HCT116 (cell line): ENCODE data around the gene KIAA1671. TPM values are rescaled to one million over a fixed set of nuclear protein-coding genes. Genes with fewer than 3 reads are reported as not detected.

Experiments
- ATAC-seq: fragments of 200-7000 bp; cut with Tn5 transposase; 2 replicates; pipeline ENCODE4 v1.9.1; 2020; ENCODE audit warnings: mild to moderate bottlenecking, moderate library complexity
- BruUV-seq: library from RNA; stranded (reverse); fragments of 400-500 nt; replicated peaks from 2 replicates; lab custom pipeline; 2021; lab: Mats Ljungman, UMichigan
- CTCF ChIA-PET: fragments of 300-600 bp; sonication (Branson Sonifier 250); formaldehyde crosslinking; loops from one replicate; lab custom pipeline; 2021; ENCODE audit warnings: antibody characterized with exemption; lab: Charles Lee
- POLR2A ChIA-PET: fragments of 300-600, 350-600 bp; sonication (Branson Sonifier 250); formaldehyde crosslinking; loops from one replicate; lab custom pipeline; 2021; ENCODE audit warnings: antibody characterized with exemption; lab: Charles Lee
- RAD21 ChIA-PET, 2 experiments: fragments of 300-600 bp; sonication (Branson Sonifier 250); formaldehyde crosslinking; loops; one replicate each; lab custom pipeline; 2023; ENCODE audit warnings: low total read pairs in 2 of 2; ENCODE audit not compliant: uncharacterized antibody in 2 of 2, unreplicated experiment in 2 of 2, low non-redundant PET in 1 of 2; lab: Charles Lee
- DNase-seq: peaks from one replicate; pipeline ENCODE4 v3.0.0-alpha.2; 2010; ENCODE audit warnings: low read depth, low spot score
- H2AFZ ChIP-seq: fragments of 200-600 bp; shearing (Covaris generic), sonication (generic); 2 replicates; pipeline ENCODE4 v1.6.1; 2017; ENCODE audit warnings: low read depth, mixed run types, mixed read lengths, antibody characterized with exemption, low read length; ENCODE audit not compliant: poor library complexity, severe bottlenecking
- H3K27ac ChIP-seq: 2 replicates; pipeline ENCODE4 v1.5.1; 2012; ENCODE audit warnings: low read depth, low read length
- H3K27me3 ChIP-seq: fragments of 200-600 bp; sonication (generic); 2 replicates; pipeline ENCODE4 v1.6.1; 2016; ENCODE audit warnings: mixed run types, low read length, mixed read lengths; ENCODE audit not compliant: insufficient read depth
- H3K36me3 ChIP-seq, 2 experiments: fragments of 200-500 bp in 1 of 2; fragments of 200-600 bp in 1 of 2; sonication (Bioruptor generic) in 1 of 2; sonication (generic) in 1 of 2; 2 replicates each; pipeline versions ENCODE4 v1.5.1 to v1.6.1; 2014 to 2016; ENCODE audit warnings: low read length in 2 of 2, inconsistent platforms in 1 of 2, mixed read lengths in 1 of 2, mixed run types in 1 of 2; ENCODE audit not compliant: insufficient read depth in 2 of 2, control insufficient read depth in 1 of 2
- H3K4me1 ChIP-seq, 2 experiments: fragments of 200-600 bp in 1 of 2; sonication (generic) in 1 of 2; 2 replicates each; pipeline versions ENCODE4 v1.5.1 to v1.6.1; 2012 to 2017; ENCODE audit warnings: low read length in 2 of 2, inconsistent platforms in 1 of 2, mild to moderate bottlenecking in 1 of 2, mixed read lengths in 1 of 2, mixed run types in 1 of 2, moderate library complexity in 1 of 2; ENCODE audit not compliant: insufficient read depth in 2 of 2, control insufficient read depth in 1 of 2
- H3K4me2 ChIP-seq: fragments of 200-600 bp; sonication (generic); 2 replicates; pipeline ENCODE4 v1.6.1; 2017; ENCODE audit warnings: mixed run types, low read length, mixed read lengths
- H3K4me3 ChIP-seq, 2 experiments: fragments of 200-600 bp in 1 of 2; sonication (generic) in 1 of 2; replicated peaks in 1 of 2; 2 replicates each; pipeline ENCODE4 v1.5.1; 2011 to 2016; ENCODE audit warnings: low read length in 2 of 2, control low read depth in 1 of 2, low read depth in 1 of 2, mild to moderate bottlenecking in 1 of 2, mixed read lengths in 1 of 2, mixed run types in 1 of 2
- H3K79me2 ChIP-seq: fragments of 200-600 bp; sonication (generic); 2 replicates; pipeline ENCODE4 v1.6.1; 2017; ENCODE audit warnings: mild to moderate bottlenecking, mixed run types, low read length, moderate library complexity, mixed read lengths; ENCODE audit not compliant: insufficient read depth
- H3K9ac ChIP-seq: fragments of 200-600 bp; sonication (generic); 2 replicates; pipeline ENCODE4 v1.6.1; 2016; ENCODE audit warnings: low read length, mixed read lengths
- H3K9me2 ChIP-seq: fragments of 200-600 bp; sonication (generic), shearing (Covaris generic); 2 replicates; pipeline ENCODE4 v1.6.1; 2017; ENCODE audit warnings: mixed run types, mild to moderate bottlenecking, moderate library complexity; ENCODE audit not compliant: insufficient read depth
- H3K9me3 ChIP-seq, 2 experiments: fragments of 200-500 bp in 1 of 2; fragments of 200-600 bp in 1 of 2; sonication (Bioruptor generic) in 1 of 2; sonication (generic) in 1 of 2; 2 replicates each; pipeline ENCODE4 v1.6.1; 2014 to 2017; ENCODE audit warnings: low read length in 2 of 2, mixed read lengths in 2 of 2, inconsistent platforms in 1 of 2, low read depth in 1 of 2, mild to moderate bottlenecking in 1 of 2, mixed run types in 1 of 2, moderate library complexity in 1 of 2; ENCODE audit not compliant: control insufficient read depth in 1 of 2, insufficient read depth in 1 of 2
- H4K20me1 ChIP-seq: fragments of 200-600 bp; sonication (generic), shearing (Covaris generic); 2 replicates; pipeline ENCODE4 v1.6.1; 2017; ENCODE audit warnings: mixed run types, mild to moderate bottlenecking, moderate library complexity; ENCODE audit not compliant: insufficient read depth
- ATF3 ChIP-seq: IDR thresholded peaks from 2 replicates; pipeline ENCODE4 v1.6.1; 2012
- CBX3 ChIP-seq: IDR thresholded peaks from 2 replicates; pipeline ENCODE4 v1.6.1; 2012; ENCODE audit warnings: low read depth
- CEBPB ChIP-seq: IDR thresholded peaks from 2 replicates; pipeline ENCODE4 v1.6.1; 2012; ENCODE audit warnings: low read depth
- EGR1 ChIP-seq: IDR thresholded peaks from 2 replicates; pipeline ENCODE4 v1.6.1; 2012; ENCODE audit warnings: low read depth
- EZH2 ChIP-seq: fragments of 200-600 bp; sonication (generic); IDR thresholded peaks from 2 replicates; pipeline ENCODE4 v1.6.1; 2017; ENCODE audit warnings: antibody characterized with exemption, mixed run types
- FOSL1 ChIP-seq: IDR thresholded peaks from 2 replicates; pipeline ENCODE4 v1.6.1; 2012; ENCODE audit warnings: low read depth
- JUND ChIP-seq: IDR thresholded peaks from 2 replicates; pipeline ENCODE4 v1.6.1; 2012
- POLR2A ChIP-seq: IDR thresholded peaks from 2 replicates; pipeline ENCODE4 v1.7.0; 2011; ENCODE audit warnings: borderline replicate concordance; ENCODE audit not compliant: insufficient read depth, insufficient read length; ENCODE audit errors: extremely low read depth
- POLR2AphosphoS5 ChIP-seq: IDR thresholded peaks from 2 replicates; pipeline ENCODE4 v1.6.1; 2011; ENCODE audit warnings: mild to moderate bottlenecking, low read depth, low read length, moderate library complexity
- RAD21 ChIP-seq: IDR thresholded peaks from 2 replicates; pipeline ENCODE4 v1.6.1; 2012; ENCODE audit warnings: low read depth, mild to moderate bottlenecking
- SP1 ChIP-seq: IDR thresholded peaks from 2 replicates; pipeline ENCODE4 v1.6.1; 2012; ENCODE audit warnings: low read depth
- SRF ChIP-seq: IDR thresholded peaks from 2 replicates; pipeline ENCODE4 v1.6.1; 2012; ENCODE audit warnings: low read depth
- TCF7L2 ChIP-seq: IDR thresholded peaks from 2 replicates; pipeline ENCODE4 v1.7.0; 2011; ENCODE audit warnings: borderline replicate concordance, inconsistent platforms; ENCODE audit not compliant: insufficient read depth, insufficient read length; ENCODE audit errors: extremely low read depth
- YY1 ChIP-seq: IDR thresholded peaks from 2 replicates; pipeline ENCODE4 v1.6.1; 2011; ENCODE audit warnings: low read length, low read depth, moderate library complexity, mild to moderate bottlenecking; ENCODE audit not compliant: insufficient replicate concordance; ENCODE audit errors: extremely low read depth
- ZFX ChIP-seq: fragments of 450-650 bp; IDR thresholded peaks from 2 replicates; pipeline ENCODE4 v1.6.1; 2017
- ZNF274 ChIP-seq: fragments of 200-500 bp; sonication (Bioruptor generic); IDR thresholded peaks from 2 replicates; pipeline ENCODE4 v1.6.1; 2014; ENCODE audit warnings: mild to moderate bottlenecking, low read depth, low read length, inconsistent platforms
- intact Hi-C: fragments of 100-400 bp; cut with micrococcal nuclease; formaldehyde crosslinking; loops from 2 replicates; pipeline ENCODE4 v1.10.0; 2022
- total RNA-seq: library from RNA; stranded (reverse); gene quantifications from one replicate; pipeline ENCODE4 v1.2.1, GENCODE V29; 2021; ENCODE audit not compliant: unreplicated experiment
- TF ChIP-seq, protein P1 (sequence below), 3 experiments: fragments of 200-600 bp in 1 of 3; sonication (generic) in 1 of 3; IDR thresholded peaks in 2 of 3; conservative IDR thresholded peaks in 1 of 3; 2 replicates each; pipeline ENCODE4 v1.5.1; 2012 to 2017; ENCODE audit warnings: low read depth in 2 of 3, low read length in 2 of 3, antibody characterized with exemption in 1 of 3, borderline replicate concordance in 1 of 3, control low read depth in 1 of 3, mild to moderate bottlenecking in 1 of 3, mixed read lengths in 1 of 3, mixed run types in 1 of 3, moderate library complexity in 1 of 3; ENCODE audit not compliant: insufficient read depth in 1 of 3

The KIAA1671 gene
- total RNA-seq, 1 experiment from 2014 or later: 36.8 TPM

GRCh38 chr22:24920029-24920428 is 32.5 kb upstream of the KIAA1671 start:
- CTCF ChIA-PET: interaction anchor here (1.0 kb wide), 1 partner anchor 19 kb away, joined by 3 read pairs; no protein-coding TSS in a partner anchor
- Histone ChIP-seq H3K9me3 (no peaks in the 10 kb centered on the region), H2AFZ (no peak overlapping the region), H3K9ac (no peak overlapping the region), H4K20me1 (no peaks in the 10 kb centered on the region), H3K36me3 (no peaks in the 10 kb centered on the region), H3K79me2 (no peaks in the 10 kb centered on the region), H3K27me3 (no peaks in the 10 kb centered on the region), H3K4me1 (no peaks in the 10 kb centered on the region), H3K4me3 (no peak overlapping the region), H3K27ac (no peak overlapping the region), H3K4me2 (no peak overlapping the region), H3K9me2 (no peaks in the 10 kb centered on the region)
- BruUV-seq: no TSS peak
- TF ChIP-seq YY1 (no peak), CEBPB (no peak), SP1 (no peak), JUND (no peak), EGR1 (no peak), ZFX (no peak), ATF3 (no peak), ZNF274 (no peak), FOSL1 (no peak), POLR2A (no peak), SRF (no peak), POLR2AphosphoS5 (no peak), CBX3 (no peak), EZH2 (no peak), TCF7L2 (no peak), RAD21 (no peak)
- TF ChIP-seq, protein P1, sequence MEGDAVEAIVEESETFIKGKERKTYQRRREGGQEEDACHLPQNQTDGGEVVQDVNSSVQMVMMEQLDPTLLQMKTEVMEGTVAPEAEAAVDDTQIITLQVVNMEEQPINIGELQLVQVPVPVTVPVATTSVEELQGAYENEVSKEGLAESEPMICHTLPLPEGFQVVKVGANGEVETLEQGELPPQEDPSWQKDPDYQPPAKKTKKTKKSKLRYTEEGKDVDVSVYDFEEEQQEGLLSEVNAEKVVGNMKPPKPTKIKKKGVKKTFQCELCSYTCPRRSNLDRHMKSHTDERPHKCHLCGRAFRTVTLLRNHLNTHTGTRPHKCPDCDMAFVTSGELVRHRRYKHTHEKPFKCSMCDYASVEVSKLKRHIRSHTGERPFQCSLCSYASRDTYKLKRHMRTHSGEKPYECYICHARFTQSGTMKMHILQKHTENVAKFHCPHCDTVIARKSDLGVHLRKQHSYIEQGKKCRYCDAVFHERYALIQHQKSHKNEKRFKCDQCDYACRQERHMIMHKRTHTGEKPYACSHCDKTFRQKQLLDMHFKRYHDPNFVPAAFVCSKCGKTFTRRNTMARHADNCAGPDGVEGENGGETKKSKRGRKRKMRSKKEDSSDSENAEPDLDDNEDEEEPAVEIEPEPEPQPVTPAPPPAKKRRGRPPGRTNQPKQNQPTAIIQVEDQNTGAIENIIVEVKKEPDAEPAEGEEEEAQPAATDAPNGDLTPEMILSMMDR (IDR thresholded peaks at IDR 0.05 in 2 of 3, conservative IDR thresholded peaks at IDR 0.05 in 1 of 3; ENCODE audit: borderline replicate concordance in 1 of 3, insufficient read depth in 1 of 3, low read depth in 2 of 3, low read length in 2 of 3): no peak
- RAD21 ChIA-PET: no interaction called here
- no peak for ATAC-seq
- DNase-seq: no peak
- POLR2A ChIA-PET: no interaction called here
- intact Hi-C loops: no loop called here
